Sigmoid colon (tissue), 7 donors: ENCODE measurements around the gene TP53I13. TPM values are rescaled to one million over a fixed set of nuclear protein-coding genes. Genes with fewer than 3 reads are reported as not detected.
A peak's percentile ranks its signal among the peaks of the same experiment; 100 is the strongest.

Experiments
- DNase-seq: peaks from one replicate; pipeline ENCODE4 v3.0.0-alpha.2; 2019
- H3K27ac ChIP-seq, 4 donors: fragments of 200-600 bp; sonication (generic); one replicate each; pipeline ENCODE4 v1.5.1; 2016 to 2019; ENCODE audit warnings: mild to moderate bottlenecking in 1 of 4
- H3K27me3 ChIP-seq, 3 donors: fragments of 200-600 bp; sonication (generic); one replicate each; pipeline ENCODE4 v1.5.1; 2019; ENCODE audit warnings: mild to moderate bottlenecking in 1 of 3
- H3K36me3 ChIP-seq, 4 donors: fragments of 200-600 bp; sonication (generic); one replicate each; pipeline ENCODE4 v1.5.1; 2016 to 2019
- H3K4me1 ChIP-seq, 4 donors: fragments of 200-600 bp; sonication (generic); one replicate each; pipeline ENCODE4 v1.5.1; 2017 to 2019
- H3K4me3 ChIP-seq, 4 donors: fragments of 200-600 bp; sonication (generic); one replicate each; pipeline ENCODE4 v1.5.1; 2017 to 2019; ENCODE audit warnings: mild to moderate bottlenecking in 2 of 4, moderate library complexity in 1 of 4
- H3K9me3 ChIP-seq, 4 donors: fragments of 200-600 bp in 3 of 4; sonication (generic) in 3 of 4; one replicate each; pipeline versions ENCODE4 v1.5.1 to v1.6.1; 2013 to 2019
- EP300 ChIP-seq, 4 donors: sonication (generic); formaldehyde crosslinking; IDR thresholded peaks; one replicate each; pipeline ENCODE4 v1.6.1; 2017; ENCODE audit warnings: antibody characterized with exemption in 4 of 4
- POLR2A ChIP-seq, 2 donors: fragments of 450-650 bp; IDR thresholded peaks; one replicate each; pipeline ENCODE4 v1.6.1; 2016; ENCODE audit warnings: antibody characterized with exemption in 2 of 2, mild to moderate bottlenecking in 2 of 2, moderate library complexity in 2 of 2
- POLR2AphosphoS5 ChIP-seq, 4 donors: sonication (generic); formaldehyde crosslinking; IDR thresholded peaks; one replicate each; pipeline ENCODE4 v1.6.1; 2017; ENCODE audit warnings: antibody characterized with exemption in 4 of 4
- WGBS, 2 donors: extraction: QIAGEN DNeasy Blood & Tissue Kit; methylation state at CpG; one replicate each; pipeline ENCODE4 v1.1.7; 2013; 5-methylcytosine and 5-hydroxymethylcytosine counted together
- intact Hi-C: fragments of 100-400 bp; cut with DNase I; formaldehyde crosslinking; loops from one replicate; pipeline ENCODE4 v1.15.1; 2023
- polyA plus RNA-seq, 3 donors: library from polyadenylated mRNA; stranded (reverse); fragments of 200-250 nt; gene quantifications; one replicate each; pipeline ENCODE4 v1.2.3, GENCODE V29; 2013
- total RNA-seq, 4 donors: library from RNA; depleted of rRNA; stranded (reverse); fragments of >200 nt; gene quantifications; one replicate each; pipeline ENCODE4 v1.1.0, GENCODE V29; 2016
- TF ChIP-seq, protein P1 (sequence below), 4 experiments: fragments of 450-650 bp in 3 of 4; fragments of 200-600 bp in 1 of 4; IDR thresholded peaks; one replicate each; pipeline ENCODE4 v1.5.1; 2016 to 2019; ENCODE audit warnings: antibody characterized with exemption in 4 of 4, mild to moderate bottlenecking in 3 of 4, moderate library complexity in 2 of 4
- donor health status: healthy with polysubstance abuse.
- donor health status: Bipolar disorder and iron deficiency.
- donor health status: healthy.

Gene TP53I13
- total and polyA plus RNA-seq, 7 donors, result 14.4 to 79.0 (median 31.2) TPM

- Histone ChIP-seq H3K27me3 (no peaks in the 10 kb centered on the region), H3K4me3 (no peak overlapping the region), H3K27ac (peak overlapping the region in 1 of 4 donors; percentile 40), H3K36me3 (peaks cover 16 to 32% (median 24%) of the 10 kb centered on the region in 4 donors), H3K4me1 (peaks cover 0 to 51% (median 31%) of the 10 kb centered on the region in 4 donors), H3K9me3 (no peaks in the 10 kb centered on the region)
- 92 to 93% methylated on average over 6 of the region's 6 CpGs for WGBS, 2 donors
- DNase-seq, result peak; percentile 46
- intact Hi-C loops, result no loop called here
- TF ChIP-seq EP300 (IDR thresholded peaks at IDR 0.05) (no peak), POLR2A (IDR thresholded peaks at IDR 0.05) (no peak), POLR2AphosphoS5 (IDR thresholded peaks at IDR 0.05) (no peak)
- TF ChIP-seq, protein P1, sequence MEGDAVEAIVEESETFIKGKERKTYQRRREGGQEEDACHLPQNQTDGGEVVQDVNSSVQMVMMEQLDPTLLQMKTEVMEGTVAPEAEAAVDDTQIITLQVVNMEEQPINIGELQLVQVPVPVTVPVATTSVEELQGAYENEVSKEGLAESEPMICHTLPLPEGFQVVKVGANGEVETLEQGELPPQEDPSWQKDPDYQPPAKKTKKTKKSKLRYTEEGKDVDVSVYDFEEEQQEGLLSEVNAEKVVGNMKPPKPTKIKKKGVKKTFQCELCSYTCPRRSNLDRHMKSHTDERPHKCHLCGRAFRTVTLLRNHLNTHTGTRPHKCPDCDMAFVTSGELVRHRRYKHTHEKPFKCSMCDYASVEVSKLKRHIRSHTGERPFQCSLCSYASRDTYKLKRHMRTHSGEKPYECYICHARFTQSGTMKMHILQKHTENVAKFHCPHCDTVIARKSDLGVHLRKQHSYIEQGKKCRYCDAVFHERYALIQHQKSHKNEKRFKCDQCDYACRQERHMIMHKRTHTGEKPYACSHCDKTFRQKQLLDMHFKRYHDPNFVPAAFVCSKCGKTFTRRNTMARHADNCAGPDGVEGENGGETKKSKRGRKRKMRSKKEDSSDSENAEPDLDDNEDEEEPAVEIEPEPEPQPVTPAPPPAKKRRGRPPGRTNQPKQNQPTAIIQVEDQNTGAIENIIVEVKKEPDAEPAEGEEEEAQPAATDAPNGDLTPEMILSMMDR (IDR thresholded peaks at IDR 0.05), result no peak
Measured at GRCh38 chr17:29571486-29571882, 3.0 kb downstream of the TP53I13 start.

DNA sequence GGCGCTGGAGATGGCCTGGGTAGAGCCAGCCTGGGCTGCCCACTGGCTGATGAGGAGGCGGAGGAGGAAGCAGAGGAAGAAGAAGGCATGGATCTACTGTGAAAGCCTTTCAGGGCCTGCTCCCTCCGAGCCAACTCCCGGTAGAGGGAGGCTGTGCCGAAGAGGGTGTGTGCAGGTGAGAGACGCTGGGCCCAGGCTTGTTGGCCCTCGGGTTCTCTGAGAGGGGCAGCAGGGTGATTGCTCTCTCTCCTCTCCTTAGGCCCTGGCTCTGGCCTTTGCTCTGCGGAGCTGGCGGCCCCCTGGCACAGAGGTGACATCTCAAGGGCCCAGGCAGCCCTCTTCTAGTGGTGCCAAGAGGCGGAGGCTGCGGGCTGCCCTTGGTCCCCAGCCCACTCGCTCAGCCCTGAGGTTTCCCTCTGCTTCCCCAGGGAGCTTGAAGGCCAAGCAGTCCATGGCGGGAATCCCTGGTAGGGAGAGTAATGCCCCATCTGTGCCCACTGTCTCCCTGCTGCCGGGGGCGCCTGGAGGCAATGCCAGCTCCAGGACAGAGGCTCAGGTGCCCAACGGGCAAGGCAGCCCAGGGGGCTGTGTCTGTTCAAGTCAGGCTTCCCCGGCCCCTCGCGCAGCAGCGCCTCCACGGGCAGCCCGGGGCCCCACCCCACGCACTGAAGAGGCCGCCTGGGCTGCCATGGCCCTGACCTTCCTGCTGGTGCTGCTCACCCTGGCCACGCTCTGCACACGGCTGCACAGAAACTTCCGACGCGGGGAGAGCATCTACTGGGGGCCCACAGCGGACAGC is 3.6 kb downstream of the TP53I13 start:
- peak; percentile 64 for DNase-seq
- peak overlapping the region; percentile 40 to 60 (median 54) for H3K27ac ChIP-seq
- 76 to 84% methylated on average over 30 of the region's 30 CpGs for WGBS, 2 donors

GRCh38 chr17:29572691-29573557 is 4.4 kb downstream of the TP53I13 start:
- peak overlapping the region; percentile 5 to 48 (median 43) for H3K4me3 ChIP-seq
- peaks cover 21 to 47% (median 28%) of the 10 kb centered on the region in 4 donors for H3K36me3 ChIP-seq
- peak; percentile 74 for DNase-seq
- no peaks in the 10 kb centered on the region for H3K9me3 ChIP-seq
- H3K27ac ChIP-seq, result peak overlapping the region; percentile 40 to 60 (median 54)
- TF ChIP-seq POLR2A (IDR thresholded peaks at IDR 0.05), result no peak
- TF ChIP-seq, protein P1 (IDR thresholded peaks at IDR 0.05), result peak; percentile 39 to 87 (median 64)
- H3K4me1 ChIP-seq, result peaks cover 0 to 50% (median 37%) of the 10 kb centered on the region in 4 donors
- H3K27me3 ChIP-seq, result no peaks in the 10 kb centered on the region
- WGBS, 2 donors, result 56 to 82% methylated on average over 62 of the region's 62 CpGs
- intact Hi-C loops, result no loop called here

More for the DNA sequence above, 3.6 kb downstream of the TP53I13 start:
- peaks cover 0 to 50% (median 31%) of the 10 kb centered on the region in 4 donors for H3K4me1 ChIP-seq
- H3K4me3 ChIP-seq, result peak overlapping the region; percentile 5 to 48 (median 43)
- peaks cover 21 to 38% (median 27%) of the 10 kb centered on the region in 4 donors for H3K36me3 ChIP-seq
- TF ChIP-seq, protein P1 (IDR thresholded peaks at IDR 0.05), result no peak
- H3K9me3 ChIP-seq, result no peaks in the 10 kb centered on the region
- no peaks in the 10 kb centered on the region for H3K27me3 ChIP-seq
- intact Hi-C loops, result no loop called here

DNA sequence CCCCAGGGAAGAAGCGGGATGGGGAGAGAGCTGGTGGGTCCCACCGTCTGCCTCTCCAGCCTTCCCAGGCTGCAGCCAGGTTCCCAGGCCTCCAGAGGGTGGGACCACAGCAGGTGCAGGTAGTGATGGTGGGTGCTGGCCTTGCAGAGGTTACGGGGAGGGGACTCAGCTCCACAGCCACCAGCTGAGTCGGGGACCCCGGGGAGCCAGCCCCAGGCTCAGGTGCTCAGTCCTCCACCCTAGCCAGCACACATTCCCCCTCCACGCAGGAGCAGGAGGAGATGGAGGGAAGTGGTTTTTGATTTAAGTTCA is 5.0 kb downstream of the TP53I13 start:
- Histone ChIP-seq H3K27ac (no peak overlapping the region), H3K4me3 (no peak overlapping the region), H3K36me3 (peaks cover 21 to 51% (median 28%) of the 10 kb centered on the region in 4 donors), H3K4me1 (peaks cover 0 to 52% (median 42%) of the 10 kb centered on the region in 4 donors), H3K27me3 (no peaks in the 10 kb centered on the region), H3K9me3 (no peaks in the 10 kb centered on the region)
- intact Hi-C loops, result no loop called here
- WGBS, 2 donors, result 89 to 91% methylated on average over 6 of the region's 6 CpGs
- DNase-seq, result peak; percentile 64
- TF ChIP-seq POLR2AphosphoS5 (IDR thresholded peaks at IDR 0.05), result no peak
- TF ChIP-seq, protein P1 (IDR thresholded peaks at IDR 0.05), result no peak
- TF ChIP-seq EP300 (IDR thresholded peaks at IDR 0.05), result no peak
- no peak for TF ChIP-seq POLR2A (IDR thresholded peaks at IDR 0.05)
